PC-3 (cell line): Measurements from ENCODE around the gene ERI3.

ENCODE experiments used
- CTCF ChIP-seq: fragments of 300-600 bp; sonication (generic); conservative IDR thresholded peaks from 2 replicates; pipeline ENCODE4 v1.5.1; 2017; ENCODE audit warnings: antibody characterized with exemption, low read depth, mild to moderate bottlenecking, low read length
- EZH2 ChIP-seq: fragments of 300-600 bp; sonication (generic); IDR thresholded peaks from one replicate; pipeline ENCODE4 v1.6.1; 2017; ENCODE audit warnings: antibody characterized with exemption, mild to moderate bottlenecking, low read length; ENCODE audit not compliant: unreplicated experiment
- EZH2phosphoT487 ChIP-seq: fragments of 300-600 bp; sonication (generic); IDR thresholded peaks from 2 replicates; pipeline ENCODE4 v1.6.1; 2018; ENCODE audit warnings: mild to moderate bottlenecking, antibody characterized with exemption, low read length, borderline replicate concordance

GRCh38 chr1:44233593-44233992 is 121.5 kb downstream of the ERI3 start:
- TF ChIP-seq EZH2 (no peak), CTCF (no peak), EZH2phosphoT487 (no peak)
